DND-41 (cell line): ENCODE results near the gene GRID2.

Experiments
- ATAC-seq: fragments of 200-7000 bp; cut with Tn5 transposase; 3 replicates; pipeline ENCODE4 v1.9.1; 2021; ENCODE audit warnings: low read depth; ENCODE audit not compliant: insufficient read depth
- DNase-seq: peaks from one replicate; pipeline ENCODE4 v3.0.0-alpha.2; 2020
- H2AFZ ChIP-seq: 2 replicates; pipeline ENCODE4 v1.6.0; 2012; ENCODE audit warnings: low read depth, low read length
- H3K27ac ChIP-seq: 2 replicates; pipeline ENCODE4 v1.5.1; 2012; ENCODE audit warnings: low read length, inconsistent platforms
- H3K27me3 ChIP-seq: fragments of 200-600 bp; sonication (generic); 2 replicates; pipeline ENCODE4 v1.6.0; 2012; ENCODE audit warnings: low read length, mild to moderate bottlenecking, inconsistent platforms; ENCODE audit not compliant: insufficient read depth, poor library complexity
- H3K36me3 ChIP-seq: 2 replicates; pipeline ENCODE4 v1.5.1; 2012; ENCODE audit warnings: low read length, inconsistent platforms; ENCODE audit not compliant: insufficient read depth
- H3K4me1 ChIP-seq: 2 replicates; pipeline ENCODE4 v1.5.1; 2012; ENCODE audit warnings: mild to moderate bottlenecking, low read length; ENCODE audit not compliant: insufficient read depth
- H3K4me2 ChIP-seq: 2 replicates; pipeline ENCODE4 v1.6.0; 2012; ENCODE audit warnings: mild to moderate bottlenecking, moderate library complexity, low read length, inconsistent platforms; ENCODE audit not compliant: insufficient read depth
- H3K4me3 ChIP-seq, 2 experiments: fragments of 200-600 bp in 1 of 2; shearing (Covaris generic) in 1 of 2; 2 replicates each; pipeline ENCODE4 v1.5.1; 2012 to 2016; ENCODE audit warnings: inconsistent platforms in 2 of 2, low read length in 2 of 2, mild to moderate bottlenecking in 2 of 2, low read depth in 1 of 2, moderate library complexity in 1 of 2
- H3K79me2 ChIP-seq: 2 replicates; pipeline ENCODE4 v1.6.0; 2012; ENCODE audit warnings: low read length, inconsistent platforms; ENCODE audit not compliant: insufficient read depth
- H3K9ac ChIP-seq: 2 replicates; pipeline ENCODE4 v1.6.0; 2012; ENCODE audit warnings: low read depth, mild to moderate bottlenecking, inconsistent platforms, low read length, moderate library complexity
- H3K9me3 ChIP-seq: 2 replicates; pipeline ENCODE4 v1.5.1; 2012; ENCODE audit warnings: low read length, moderate library complexity, mild to moderate bottlenecking, inconsistent platforms; ENCODE audit not compliant: insufficient read depth, severe bottlenecking
- H4K20me1 ChIP-seq: 2 replicates; pipeline ENCODE4 v1.6.0; 2012; ENCODE audit warnings: low read length; ENCODE audit not compliant: insufficient read depth
- CTCF ChIP-seq: IDR thresholded peaks from 2 replicates; pipeline ENCODE4 v1.5.1; 2012; ENCODE audit warnings: borderline replicate concordance, low read length, moderate library complexity, mild to moderate bottlenecking; ENCODE audit not compliant: poor library complexity, severe bottlenecking; ENCODE audit errors: extremely low read depth
- EZH2 ChIP-seq: IDR thresholded peaks from 3 replicates; pipeline ENCODE4 v1.6.1; 2012; ENCODE audit warnings: borderline replicate concordance, low read depth, mild to moderate bottlenecking, moderate library complexity, low read length, inconsistent platforms; ENCODE audit not compliant: severe bottlenecking

GRID2 gene

GRCh38 chr4:92255920-92256244, 47.9 kb upstream of the GRID2 start:
- no peak overlapping the region for H3K4me2 ChIP-seq
- DNase-seq: no peak
- no peaks in the 10 kb centered on the region for H3K79me2 ChIP-seq
- ATAC-seq: no peak
- peaks cover 8% of the 10 kb centered on the region for H3K9me3 ChIP-seq
- no peak overlapping the region for H3K9ac ChIP-seq
- H3K27me3 ChIP-seq: no peaks in the 10 kb centered on the region
- no peak overlapping the region for H3K27ac ChIP-seq
- H4K20me1 ChIP-seq: no peaks in the 10 kb centered on the region
- TF ChIP-seq CTCF (no peak), EZH2 (no peak)
- H3K4me3 ChIP-seq: no peak overlapping the region
- H2AFZ ChIP-seq: no peak overlapping the region
- H3K4me1 ChIP-seq: no peaks in the 10 kb centered on the region
- H3K36me3 ChIP-seq: no peaks in the 10 kb centered on the region

- ATAC-seq (no peak), DNase-seq (no peak)
- Histone ChIP-seq H3K36me3 (no peaks in the 10 kb centered on the region), H3K79me2 (no peaks in the 10 kb centered on the region), H3K4me1 (no peaks in the 10 kb centered on the region), H3K27ac (no peak overlapping the region), H3K9me3 (peaks cover 8% of the 10 kb centered on the region), H3K9ac (no peak overlapping the region), H3K4me3 (no peak overlapping the region), H4K20me1 (no peaks in the 10 kb centered on the region), H3K27me3 (no peaks in the 10 kb centered on the region), H2AFZ (no peak overlapping the region), H3K4me2 (no peak overlapping the region)
- TF ChIP-seq EZH2 (no peak), CTCF (no peak)
Measured at GRCh38 chr4:92257931-92258857, 45.6 kb upstream of the GRID2 start.

- H3K27ac ChIP-seq: no peak overlapping the region
- H3K9me3 ChIP-seq: peaks cover 2% of the 10 kb centered on the region
- no peaks in the 10 kb centered on the region for H3K4me1 ChIP-seq
- ATAC-seq (no peak), DNase-seq (no peak)
- H3K36me3 ChIP-seq: no peaks in the 10 kb centered on the region
- TF ChIP-seq EZH2 (no peak), CTCF (no peak)
- H3K4me2 ChIP-seq: no peak overlapping the region
- no peaks in the 10 kb centered on the region for H3K27me3 ChIP-seq
- no peaks in the 10 kb centered on the region for H4K20me1 ChIP-seq
- H3K79me2 ChIP-seq: no peaks in the 10 kb centered on the region
- H3K9ac ChIP-seq: no peak overlapping the region
- no peak overlapping the region for H2AFZ ChIP-seq
- H3K4me3 ChIP-seq: no peak overlapping the region
Measured at GRCh38 chr4:92261256-92261655, 42.5 kb upstream of the GRID2 start.
